NCI-H446 (cell line): ENCODE results near the gene TRPM4.
"Not testable (repeated sequence)": the region's sequence is repeated elsewhere in the genome, so short reads cannot be mapped to it uniquely, and the experiment has no call there.

ENCODE experiments used
- DNase-seq, 2 experiments: peaks; one replicate each; lab custom pipeline; 2025; lab: John Stamatoyannopoulos, UW

TRPM4 gene

DNA sequence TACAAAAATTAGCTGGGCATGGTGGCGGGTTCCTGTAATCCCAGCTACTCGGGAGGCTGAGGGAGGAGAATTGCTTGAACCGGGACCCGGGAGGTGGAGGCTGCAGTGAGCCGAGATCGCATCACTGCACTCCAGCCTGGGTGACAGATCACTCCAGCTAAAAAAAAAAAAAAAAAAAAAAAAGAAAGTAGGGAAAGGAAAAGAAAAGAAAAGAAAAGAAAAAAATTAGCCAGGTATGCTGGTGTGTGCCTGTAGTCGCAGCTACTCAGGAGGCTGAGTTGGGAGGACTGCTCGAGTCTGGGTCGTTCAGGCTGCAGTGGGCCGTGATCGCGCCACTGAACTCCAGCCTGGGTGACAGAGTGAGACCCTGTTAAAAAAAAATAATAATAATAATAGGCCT is 30.4 kb upstream of the TRPM4 start:
- DNase-seq = not testable (repeated sequence)

DNA sequence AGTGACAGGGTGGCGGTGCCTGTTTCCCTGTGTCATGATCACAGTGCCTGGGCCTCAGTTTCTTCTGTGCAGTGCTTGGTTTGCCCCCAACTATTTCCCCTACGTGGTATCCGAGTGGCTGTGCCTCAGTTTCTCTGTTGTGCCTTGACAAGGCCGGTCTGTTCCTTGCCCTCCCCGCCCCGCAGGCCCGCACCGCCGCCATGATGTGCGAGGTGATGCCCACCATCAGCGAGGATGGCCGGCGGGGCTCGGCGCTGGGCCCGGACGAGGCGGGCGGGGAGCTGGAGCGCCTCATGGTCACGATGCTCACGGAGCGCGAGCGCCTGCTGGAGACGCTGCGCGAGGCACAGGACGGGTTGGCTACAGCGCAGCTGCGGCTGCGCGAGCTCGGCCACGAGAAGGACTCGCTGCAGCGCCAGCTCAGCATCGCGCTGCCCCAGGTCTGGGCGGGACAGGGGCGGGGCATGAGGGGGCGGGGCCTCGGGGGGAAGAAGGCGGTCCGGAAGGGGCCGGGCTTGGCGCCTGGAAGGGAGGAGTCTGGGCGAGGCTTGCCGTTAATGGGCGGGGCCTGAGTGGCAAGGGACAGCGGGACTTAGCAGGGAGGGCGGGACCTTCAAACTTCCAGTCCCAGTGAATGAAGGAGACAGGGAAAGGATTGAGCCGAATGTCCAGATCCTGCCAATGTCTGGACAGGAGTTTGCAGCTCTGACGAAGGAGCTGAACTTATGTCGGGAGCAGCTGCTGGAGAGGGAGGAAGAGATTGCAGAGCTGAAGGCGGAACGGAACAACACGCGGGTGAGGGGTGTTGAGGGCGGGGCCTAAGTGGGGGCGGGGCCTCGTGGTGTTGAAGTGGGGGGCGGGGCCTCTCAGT is 29.7 kb upstream of the TRPM4 start:
- peak; percentile 97 to 98 for DNase-seq

DNA sequence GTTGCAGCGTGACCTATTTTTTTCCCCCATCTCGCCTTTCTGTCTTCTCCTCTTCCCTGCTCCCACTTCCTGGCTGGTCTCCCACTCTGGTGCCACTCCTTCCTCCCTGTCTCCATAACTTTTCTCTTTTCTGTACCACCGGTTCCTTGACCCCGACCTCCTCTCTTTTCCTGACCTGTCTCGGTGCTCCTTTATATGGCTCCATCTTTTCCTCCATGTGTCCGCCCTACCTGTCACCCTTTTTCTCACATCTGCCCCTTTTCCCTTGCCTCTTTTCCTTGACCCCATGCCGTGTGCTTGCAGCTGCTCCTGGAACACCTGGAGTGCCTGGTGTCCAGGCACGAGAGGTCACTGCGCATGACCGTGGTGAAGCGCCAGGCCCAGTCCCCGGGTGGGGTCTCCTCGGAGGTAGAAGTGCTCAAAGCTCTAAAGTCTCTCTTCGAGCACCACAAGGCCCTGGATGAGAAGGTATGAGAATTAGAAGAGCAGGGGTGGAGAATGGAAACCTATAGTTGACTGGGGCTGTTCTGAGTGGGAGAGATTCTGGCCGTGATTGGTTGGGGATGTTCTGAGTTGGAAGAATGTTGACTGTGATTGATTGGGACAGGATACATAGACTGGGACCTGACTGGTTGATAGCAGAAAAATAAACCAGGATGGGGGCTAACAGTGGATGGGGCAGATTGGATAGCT is 28.9 kb upstream of the TRPM4 start:
- DNase-seq = no peak

DNA sequence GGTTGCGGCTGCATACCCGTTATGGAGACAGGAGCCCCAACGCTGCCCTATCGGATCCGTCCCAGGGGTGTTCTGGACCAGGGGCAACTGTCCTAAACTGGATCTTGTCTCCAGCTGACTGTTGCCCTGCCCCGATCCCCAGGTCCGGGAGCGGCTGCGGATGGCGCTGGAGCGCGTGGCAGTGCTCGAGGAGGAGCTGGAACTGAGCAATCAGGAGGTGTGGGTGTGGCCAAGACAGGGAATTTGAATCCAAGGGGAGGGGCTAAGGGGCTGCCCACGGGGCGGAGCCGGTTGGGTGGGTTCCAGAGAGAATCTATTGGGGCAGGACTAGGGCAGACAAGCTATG is 28.4 kb upstream of the TRPM4 start:
- DNase-seq = no peak

DNA sequence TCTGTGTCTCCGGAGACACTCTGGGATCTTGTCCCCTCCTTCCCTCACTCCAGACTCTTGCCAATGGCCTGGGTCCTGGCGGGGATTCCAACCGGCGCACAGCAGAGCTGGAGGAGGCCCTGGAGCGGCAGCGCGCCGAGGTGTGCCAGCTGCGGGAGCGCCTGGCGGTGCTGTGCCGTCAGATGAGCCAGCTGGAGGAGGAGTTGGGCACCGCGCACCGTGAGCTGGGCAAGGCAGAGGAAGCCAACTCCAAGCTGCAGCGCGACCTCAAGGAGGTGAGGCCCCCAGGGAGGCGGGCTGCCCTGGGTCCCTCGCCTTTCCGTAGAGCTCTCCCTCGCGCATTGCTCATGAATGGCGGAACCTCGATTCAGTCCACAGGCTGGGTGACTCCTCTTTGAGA is 27.3 kb upstream of the TRPM4 start:
- no peak for DNase-seq

DNA sequence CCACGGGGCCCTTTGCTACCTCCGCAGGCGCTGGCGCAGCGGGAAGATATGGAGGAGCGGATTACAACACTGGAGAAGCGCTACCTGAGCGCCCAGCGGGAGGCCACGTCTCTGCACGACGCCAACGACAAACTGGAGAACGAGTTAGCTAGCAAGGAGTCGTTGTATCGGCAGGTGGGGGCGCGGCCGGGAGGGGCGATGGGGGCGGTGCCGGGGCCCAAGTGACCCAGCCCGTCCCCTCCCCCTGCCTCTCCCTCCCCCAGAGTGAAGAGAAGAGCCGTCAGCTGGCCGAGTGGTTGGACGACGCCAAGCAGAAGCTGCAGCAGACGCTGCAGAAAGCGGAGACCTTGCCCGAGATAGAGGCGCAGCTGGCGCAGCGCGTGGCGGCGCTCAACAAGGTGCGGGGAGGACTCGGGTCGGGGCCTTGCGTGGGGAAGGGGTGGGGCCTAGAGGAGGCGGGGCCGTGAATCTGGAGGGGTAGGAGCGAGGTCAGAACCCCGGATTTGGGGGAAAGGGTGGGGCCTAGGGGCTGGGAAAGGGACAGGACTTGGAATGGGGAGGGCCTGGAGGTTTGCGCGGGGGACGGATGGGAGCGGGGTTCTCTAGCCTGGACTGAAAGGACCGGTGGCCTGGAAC is 24.5 kb upstream of the TRPM4 start:
- no peak for DNase-seq

DNA sequence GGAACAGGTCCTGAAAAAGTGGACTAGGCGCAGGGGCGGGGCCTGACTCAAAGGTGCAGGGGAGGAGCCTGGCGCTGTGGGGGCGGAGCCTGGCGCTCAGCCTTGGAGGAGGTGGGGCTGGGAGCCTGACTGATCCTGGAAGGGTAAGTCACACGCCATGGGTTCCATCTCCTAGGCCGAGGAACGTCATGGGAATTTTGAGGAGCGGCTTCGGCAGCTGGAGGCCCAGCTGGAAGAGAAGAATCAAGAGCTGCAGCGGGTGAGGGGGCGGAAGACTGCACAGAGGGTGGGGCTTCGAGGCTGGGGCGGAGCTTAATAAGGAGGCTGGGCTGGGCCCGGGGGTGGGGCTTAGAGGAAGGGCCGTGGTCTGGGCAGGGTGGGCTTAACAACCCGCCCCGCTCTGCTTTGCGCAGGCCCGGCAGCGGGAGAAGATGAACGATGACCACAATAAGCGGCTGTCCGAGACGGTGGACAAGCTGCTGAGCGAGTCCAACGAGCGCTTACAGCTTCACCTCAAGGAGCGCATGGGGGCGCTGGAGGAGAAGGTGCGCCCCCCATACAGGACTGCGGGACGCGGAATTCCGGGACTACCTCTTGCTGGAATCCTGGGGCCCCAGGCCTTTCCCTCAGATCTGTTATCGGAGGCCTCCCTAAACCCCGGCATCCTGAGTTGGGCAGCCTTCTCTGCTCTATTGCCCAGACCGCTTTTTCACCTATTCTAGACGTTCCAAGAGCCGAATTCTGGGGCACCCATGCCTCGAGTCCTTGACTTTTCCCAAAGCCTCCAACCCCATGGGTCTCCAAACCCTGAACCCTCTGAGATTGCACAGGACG is 23.8 kb upstream of the TRPM4 start:
- DNase-seq = no peak

DNA sequence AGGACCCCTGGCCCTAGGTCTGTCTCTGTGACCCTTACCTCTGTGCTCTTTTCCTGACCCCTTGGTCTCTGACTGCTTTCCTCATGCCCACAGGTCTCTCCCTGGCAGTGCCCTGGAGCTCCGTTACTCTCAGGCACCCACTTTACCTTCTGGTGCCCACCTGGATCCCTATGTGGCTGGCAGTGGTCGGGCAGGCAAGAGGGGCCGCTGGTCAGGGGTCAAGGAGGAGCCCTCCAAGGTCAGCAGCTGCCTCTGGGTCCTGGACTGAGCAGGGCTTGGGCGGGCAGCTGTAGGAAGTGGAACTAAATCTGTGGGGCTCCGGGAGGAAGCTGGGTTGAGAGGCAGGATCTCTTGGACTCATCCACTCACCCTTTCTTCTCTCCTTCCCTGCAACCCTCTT is 21.9 kb upstream of the TRPM4 start:
- DNase-seq = no peak

DNA sequence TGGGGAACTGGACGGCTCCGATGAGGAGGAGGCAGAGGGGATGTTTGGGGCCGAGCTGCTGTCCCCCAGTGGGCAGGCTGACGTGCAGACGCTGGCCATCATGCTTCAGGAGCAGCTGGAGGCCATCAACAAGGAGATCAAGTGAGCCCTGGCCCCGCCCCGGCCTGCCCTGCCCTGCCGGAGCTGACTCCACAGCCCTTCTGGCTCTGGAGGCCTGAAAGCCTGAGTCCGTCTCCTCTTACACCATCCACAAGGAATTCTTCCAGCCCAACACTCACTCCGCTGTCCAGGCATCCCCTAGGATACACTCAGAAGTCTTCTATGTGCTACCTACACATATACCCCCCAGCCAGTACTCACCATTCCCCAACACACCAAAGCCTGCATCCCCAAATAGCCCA is 20.8 kb upstream of the TRPM4 start:
- no peak for DNase-seq

DNA sequence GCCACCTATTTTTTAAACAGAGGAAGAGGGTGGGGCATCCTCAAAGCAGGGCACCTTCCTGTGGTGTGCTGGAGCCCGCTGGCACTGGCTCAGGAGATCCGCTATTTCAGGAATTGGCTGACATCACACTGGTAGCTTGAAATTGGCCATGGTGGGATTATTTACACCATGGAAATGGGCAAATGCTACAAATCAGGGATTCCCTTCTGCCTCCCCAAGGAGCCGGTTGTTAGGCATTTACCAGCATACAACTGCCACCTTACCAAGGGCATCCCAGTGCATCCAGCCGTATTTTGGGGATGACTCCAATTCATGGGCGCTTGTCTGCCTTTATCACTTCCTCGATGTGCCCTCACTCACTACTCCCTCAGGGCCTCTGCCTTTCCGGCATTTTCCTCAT is 16.6 kb upstream of the TRPM4 start:
- DNase-seq = no peak

DNA sequence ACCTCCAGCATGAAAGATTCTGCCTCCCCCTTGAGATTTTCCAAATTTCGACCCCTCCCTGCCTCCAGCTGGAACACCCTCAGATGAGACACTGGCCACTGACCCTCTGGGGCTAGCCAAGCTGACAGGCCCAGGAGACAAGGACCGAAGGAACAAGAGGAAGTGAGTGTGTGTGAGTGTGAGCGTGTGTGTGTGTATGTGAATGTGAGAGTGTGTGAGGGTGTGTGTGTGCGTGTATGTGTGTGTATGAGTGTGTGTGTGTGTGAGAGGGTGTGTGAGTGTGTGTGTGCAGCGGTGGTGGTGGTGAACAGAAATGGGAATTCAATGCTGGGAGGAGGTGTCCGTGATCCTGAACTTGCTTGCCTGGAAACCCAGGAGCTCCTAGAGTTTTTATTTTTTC is 16.2 kb upstream of the TRPM4 start:
- DNase-seq = no peak

DNA sequence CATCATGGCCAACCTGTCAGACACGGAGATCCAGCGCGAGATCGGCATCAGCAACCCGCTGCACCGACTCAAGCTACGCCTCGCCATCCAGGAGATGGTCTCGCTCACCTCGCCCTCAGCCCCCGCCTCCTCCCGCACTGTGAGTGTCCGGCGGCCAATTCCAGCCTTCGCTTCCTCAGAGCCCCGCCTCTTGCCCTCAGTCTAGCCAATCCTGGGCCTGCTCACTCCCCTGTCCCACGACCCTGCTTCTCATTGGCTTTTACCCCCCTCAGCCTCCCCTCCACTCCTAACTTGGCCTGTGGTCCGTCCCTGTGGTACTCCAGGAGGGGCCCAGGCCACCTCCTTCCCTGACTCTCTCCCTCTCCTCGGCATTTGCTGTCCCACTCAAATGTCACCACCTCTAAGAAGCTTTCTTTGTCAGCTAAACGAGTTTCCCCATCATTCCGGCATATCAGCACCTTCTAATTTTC is 14.7 kb upstream of the TRPM4 start:
- no peak for DNase-seq

DNA sequence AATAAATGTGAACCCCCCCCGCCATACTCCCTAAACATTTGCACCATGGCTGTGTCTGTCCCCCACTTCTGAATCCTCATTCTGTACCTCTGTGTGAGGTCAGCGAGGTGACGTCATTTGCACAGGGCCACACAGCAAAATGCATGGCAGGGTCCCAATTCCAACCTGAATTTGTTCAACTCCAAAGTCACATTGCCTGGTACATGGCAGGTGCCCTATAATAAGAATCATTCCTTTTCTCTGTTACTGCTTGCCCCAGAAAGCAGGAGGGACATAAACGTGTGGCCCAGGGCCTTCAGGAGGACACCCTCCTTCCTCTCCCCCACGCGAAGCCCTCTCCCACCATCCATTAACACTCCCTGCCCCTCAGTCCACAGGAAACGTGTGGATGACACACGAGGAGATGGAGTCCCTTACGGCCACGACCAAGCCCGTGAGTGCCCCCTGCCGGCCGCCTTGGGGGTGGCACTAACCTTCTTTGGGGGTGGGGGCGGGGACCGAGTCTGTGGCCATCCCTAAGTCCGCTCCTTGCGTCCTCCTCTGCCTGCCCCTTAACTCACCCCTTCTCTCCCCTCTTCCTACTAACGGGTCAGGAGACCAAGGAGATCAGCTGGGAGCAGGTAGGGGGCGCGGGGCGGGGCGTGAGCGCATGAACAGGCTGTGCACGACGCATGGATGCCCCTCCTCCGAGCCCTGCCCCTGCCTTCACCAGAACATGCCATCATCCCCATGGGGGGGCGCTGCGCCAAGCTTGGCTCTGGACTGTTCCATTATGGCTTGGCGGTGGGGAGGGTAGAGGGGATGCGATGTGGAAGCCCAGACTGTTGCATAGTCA is 11.8 kb upstream of the TRPM4 start:
- DNase-seq = peak in 1 of 2 experiments; percentile 59

DNA sequence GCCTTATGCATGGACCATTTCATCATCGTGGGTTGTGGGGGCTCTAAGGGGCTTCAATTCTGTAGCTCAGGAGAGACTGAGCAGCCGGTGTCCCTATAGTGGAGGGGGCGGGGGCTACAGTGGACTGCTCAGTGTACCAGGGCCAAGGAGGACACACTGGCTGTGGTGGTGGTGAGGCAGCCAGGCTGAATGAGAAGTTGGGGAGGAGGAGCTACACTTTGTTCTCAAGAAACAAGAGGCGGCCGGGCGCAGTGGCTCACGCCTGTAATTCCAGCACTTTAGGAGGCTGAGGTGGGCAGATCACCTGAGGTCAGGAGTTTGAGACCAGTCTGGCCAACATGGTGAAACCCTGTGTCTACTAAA is 11.2 kb upstream of the TRPM4 start:
- not testable (repeated sequence) for DNase-seq

DNA sequence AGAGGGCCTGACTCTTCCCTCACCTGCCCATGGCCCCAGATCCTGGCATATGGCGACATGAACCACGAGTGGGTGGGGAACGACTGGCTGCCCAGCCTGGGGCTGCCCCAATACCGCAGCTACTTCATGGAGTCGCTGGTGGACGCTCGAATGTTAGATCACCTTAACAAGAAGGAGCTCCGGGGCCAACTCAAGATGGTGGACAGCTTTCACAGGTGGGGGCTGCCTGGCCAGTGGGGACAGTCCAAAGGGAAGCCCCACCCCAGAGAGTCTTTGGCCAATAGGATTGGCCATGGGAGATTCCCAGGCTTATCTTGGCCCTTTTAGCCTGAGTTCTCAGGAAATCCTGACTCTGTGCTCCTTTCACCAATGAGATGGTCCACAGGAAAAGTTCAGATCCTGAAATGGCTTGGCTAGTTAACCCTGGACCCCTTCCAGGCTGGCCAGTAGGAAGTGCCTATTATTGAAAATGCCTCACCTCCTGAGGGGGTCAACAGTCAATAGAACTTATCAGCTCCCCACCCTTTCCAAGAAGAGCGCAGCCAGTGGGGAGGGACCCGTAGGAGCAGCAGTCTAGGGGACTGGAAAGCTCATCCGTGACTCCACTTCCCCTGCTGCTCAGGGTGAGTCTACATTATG is 9.4 kb upstream of the TRPM4 start:
- no peak for DNase-seq

DNA sequence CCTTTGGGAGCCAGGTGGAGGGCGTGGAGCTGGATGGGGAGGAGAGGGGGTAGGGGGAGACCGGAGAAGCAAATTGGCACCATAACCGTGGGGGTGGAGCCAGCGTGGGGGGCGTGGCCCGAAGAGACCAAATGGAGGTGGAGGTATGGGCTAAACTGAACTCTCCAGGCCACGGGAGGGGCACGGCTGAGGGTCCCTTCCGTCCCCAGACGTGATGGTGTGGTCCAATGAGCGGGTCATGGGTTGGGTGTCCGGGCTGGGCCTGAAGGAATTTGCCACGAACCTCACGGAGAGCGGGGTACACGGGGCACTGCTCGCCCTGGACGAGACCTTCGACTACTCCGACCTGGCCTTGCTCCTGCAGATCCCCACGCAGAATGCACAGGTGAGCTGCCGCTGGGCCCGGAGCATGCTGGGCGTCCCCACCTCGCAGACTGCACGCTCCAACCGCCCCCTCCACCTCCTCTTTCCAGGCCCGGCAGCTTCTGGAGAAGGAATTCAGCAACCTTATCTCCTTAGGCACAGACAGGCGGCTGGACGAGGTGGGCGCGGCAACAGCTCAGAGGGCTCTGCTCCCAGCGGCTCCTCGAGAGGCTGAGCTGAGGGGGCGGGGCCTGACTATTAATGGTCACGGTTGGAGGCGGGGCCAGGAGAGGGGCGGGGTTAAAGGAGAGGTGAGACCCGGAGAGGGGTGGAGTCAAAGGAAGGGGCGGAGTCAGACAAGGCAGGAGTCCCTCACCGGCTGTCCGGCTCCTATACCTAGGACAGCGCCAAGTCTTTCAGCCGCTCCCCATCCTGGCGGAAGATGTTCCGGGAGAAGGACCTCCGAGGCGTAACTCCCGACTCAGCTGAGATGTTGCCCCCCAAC is 8.6 kb upstream of the TRPM4 start:
- peak; percentile 84 to 96 for DNase-seq

DNA sequence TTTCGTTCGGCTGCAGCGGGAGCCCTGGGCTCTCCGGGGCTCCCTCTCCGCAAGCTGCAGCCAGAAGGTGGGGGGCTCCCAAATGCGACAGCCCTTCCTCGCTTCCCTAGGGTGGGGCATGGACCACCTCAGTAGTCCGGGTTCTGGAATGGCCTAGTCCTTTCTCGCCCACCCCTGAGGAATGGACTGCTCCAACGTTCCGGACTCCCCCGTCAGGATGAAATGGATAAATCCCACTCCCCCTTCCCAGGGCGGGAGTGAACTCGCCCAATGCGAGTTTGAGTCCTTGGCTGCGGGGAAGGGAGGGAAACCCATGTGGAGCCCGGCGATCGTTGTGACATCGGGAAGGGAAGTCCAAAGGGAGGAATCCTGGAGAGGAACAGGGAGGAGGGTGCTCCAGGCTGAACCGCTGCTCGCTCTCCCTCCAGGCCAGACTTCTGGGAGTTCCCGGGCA is 7.9 kb upstream of the TRPM4 start:
- DNase-seq = peak; percentile 90 to 91

DNA sequence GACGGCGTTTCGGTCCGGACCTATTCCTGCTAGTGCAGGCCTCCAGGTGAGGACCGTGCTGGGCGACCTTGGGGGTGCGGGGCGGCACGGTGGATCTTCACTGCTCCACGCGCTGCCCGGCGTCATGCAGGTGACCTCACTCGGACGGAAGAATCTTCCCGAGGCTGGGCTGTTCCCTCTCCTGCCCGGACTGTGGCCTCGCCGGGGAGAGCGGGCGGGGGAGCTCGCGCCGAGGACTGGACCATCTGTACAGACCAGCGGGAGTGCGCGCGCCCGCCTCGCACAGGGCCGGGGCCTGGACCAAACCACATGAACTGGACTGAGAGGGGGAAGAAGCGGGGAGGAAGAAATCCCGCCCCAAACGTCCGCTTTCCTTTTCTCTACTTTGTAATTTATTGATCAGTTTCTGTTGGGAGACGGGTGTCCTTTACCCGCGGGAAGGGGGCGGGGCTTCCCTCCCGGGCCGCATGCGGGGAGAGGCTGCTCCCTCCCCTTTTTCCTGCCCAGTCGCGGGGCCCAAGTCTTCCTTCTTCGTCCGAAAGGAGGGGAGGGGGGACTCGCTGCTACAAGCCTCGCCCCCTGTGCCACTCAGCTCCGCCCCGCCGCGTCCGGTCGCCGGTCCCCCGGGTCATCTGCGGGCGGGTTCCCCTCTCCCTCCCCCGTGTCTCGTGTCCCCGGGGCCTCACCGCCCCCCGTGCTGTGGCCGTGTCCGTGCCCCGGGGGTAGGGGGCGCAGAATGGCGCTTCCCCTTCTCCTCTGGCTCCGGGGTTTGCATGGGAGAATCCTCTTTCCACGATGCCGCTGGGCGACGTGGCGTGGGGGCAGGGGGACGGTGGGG is 7.3 kb upstream of the TRPM4 start:
- DNase-seq = peak; percentile 86 to 95

DNA sequence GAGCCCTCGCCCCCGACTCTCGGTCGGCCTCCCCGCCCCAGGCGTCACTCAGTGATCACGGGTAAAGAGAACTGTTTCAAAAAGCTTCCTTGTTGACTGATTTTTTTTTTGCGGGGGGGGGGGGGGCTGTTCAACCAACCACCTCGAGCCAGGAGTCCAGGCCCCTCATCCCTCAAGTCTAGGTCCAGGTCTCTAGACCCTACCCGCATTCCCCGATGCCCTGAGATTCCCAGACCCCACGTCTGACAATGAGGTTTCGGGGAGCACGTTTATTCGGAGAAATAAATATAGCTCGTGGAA is 6.7 kb upstream of the TRPM4 start:
- no peak for DNase-seq
